ENCODE results near the gene DSG2.

DSG2 gene

GRCh38 chr18:31581498-31582197, 83.7 kb downstream of the DSG2 start:
- TF ChIP-seq ZNF274 (IDR thresholded peaks at IDR 0.05; ENCODE audit: low read depth, low read length), result no peak
- H3K4me3 ChIP-seq (ENCODE audit: low read length), result no peak overlapping the region

DNA sequence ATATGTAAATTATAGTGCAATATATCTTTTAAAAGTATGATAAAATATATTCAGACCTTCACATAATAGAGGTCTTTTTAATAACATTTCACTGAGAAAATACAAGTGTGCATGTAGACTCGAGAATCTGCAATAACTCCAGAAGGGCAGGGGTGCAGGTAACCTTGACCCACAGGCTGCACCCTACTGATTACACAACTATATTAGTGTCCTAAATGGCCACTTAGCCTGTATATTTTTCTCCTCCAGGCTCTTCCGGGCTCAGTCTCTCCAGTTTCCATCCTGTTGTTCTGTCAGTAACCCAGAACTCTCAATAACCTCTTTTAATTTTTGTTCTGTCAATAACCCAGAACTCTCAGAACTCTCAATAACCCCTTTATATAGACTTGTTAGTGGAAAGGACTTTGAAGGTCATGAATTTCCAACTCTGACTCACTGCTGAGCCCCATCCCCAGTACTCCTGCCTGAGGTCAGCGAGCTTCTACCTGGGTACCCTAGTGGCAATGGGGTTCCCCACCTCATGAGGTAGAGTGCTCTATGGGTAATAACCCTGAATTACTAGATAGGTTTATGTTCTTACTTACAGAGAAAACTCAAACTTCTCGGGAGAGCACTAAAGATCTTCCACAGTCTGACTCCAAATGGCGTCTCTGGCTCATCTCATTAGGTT, 85.3 kb downstream of the DSG2 start:
- TF ChIP-seq ZNF274 (IDR thresholded peaks at IDR 0.05; ENCODE audit: low read depth, low read length), result no peak
- H3K4me3 ChIP-seq (ENCODE audit: low read length), result no peak overlapping the region

DNA sequence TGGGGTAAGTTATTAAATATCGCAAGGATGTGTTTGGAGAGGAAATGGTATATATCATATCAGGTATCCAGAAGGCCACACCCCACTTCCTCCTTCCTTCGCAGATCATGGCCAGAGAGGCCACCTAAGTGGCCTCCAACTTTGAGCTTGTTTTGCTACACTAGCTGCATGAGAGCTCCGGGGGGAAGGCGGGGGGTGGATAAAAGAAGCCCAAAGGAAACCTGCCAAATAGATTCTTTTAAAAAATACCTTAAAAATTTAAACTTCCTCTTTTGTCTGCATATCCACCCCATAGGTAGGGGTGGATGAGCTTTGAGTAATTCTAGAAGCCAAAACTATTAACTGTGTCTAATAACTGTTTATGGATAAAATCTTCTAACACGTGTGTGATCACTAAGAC, 88.0 kb downstream of the DSG2 start:
- no peak overlapping the region for H3K4me3 ChIP-seq (ENCODE audit: low read length)
- TF ChIP-seq ZNF274 (IDR thresholded peaks at IDR 0.05; ENCODE audit: low read depth, low read length), result no peak

- TF ChIP-seq ZNF274 (IDR thresholded peaks at IDR 0.05; ENCODE audit: low read depth, low read length), result no peak
- H3K4me3 ChIP-seq (ENCODE audit: low read length), result no peak overlapping the region
These were observed 88.6 kb downstream of the DSG2 start for GRCh38 chr18:31586616-31587015.

- TF ChIP-seq ZNF274 (IDR thresholded peaks at IDR 0.05; ENCODE audit: low read depth, low read length), result no peak
- no peak overlapping the region for H3K4me3 ChIP-seq (ENCODE audit: low read length)
These were observed 89.6 kb downstream of the DSG2 start for GRCh38 chr18:31587529-31587928.

DNA sequence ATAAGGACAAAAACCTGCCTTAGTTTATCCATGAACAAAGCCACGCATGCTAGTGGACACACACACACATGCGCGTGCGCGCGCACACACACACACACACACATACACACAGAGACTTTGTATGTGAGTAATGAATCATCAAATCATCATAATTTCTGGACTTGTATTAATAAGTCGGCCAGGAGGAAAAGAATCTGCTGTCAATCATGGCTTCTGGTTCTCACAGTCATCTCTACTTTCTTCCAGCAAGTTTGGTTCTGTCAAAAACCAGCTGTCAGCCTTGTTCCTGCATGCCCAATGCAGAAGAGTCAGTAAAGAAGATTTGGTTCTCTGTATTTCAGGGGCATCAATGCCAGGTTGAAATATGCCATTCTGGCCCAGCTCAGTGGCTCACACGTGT, 92.6 kb downstream of the DSG2 start:
- no peak for TF ChIP-seq ZNF274 (IDR thresholded peaks at IDR 0.05; ENCODE audit: low read depth, low read length)
- no peak overlapping the region for H3K4me3 ChIP-seq (ENCODE audit: low read length)

- TF ChIP-seq ZNF274 (IDR thresholded peaks at IDR 0.05; ENCODE audit: low read depth, low read length), result no peak
- H3K4me3 ChIP-seq (ENCODE audit: low read length), result no peak overlapping the region
These were observed 93.1 kb downstream of the DSG2 start for GRCh38 chr18:31591113-31591512.

GRCh38 chr18:31591628-31592027, 93.7 kb downstream of the DSG2 start, which contains the start of gene TTR:
TTR (plus strand) TSS chr18:31591877; CDS start chr18:31591903, 26 bp downstream.
- TF ChIP-seq ZNF274 (IDR thresholded peaks at IDR 0.05; ENCODE audit: low read depth, low read length), result no peak
- H3K4me3 ChIP-seq (ENCODE audit: low read length), result no peak within 1 kb of the TSS

DNA sequence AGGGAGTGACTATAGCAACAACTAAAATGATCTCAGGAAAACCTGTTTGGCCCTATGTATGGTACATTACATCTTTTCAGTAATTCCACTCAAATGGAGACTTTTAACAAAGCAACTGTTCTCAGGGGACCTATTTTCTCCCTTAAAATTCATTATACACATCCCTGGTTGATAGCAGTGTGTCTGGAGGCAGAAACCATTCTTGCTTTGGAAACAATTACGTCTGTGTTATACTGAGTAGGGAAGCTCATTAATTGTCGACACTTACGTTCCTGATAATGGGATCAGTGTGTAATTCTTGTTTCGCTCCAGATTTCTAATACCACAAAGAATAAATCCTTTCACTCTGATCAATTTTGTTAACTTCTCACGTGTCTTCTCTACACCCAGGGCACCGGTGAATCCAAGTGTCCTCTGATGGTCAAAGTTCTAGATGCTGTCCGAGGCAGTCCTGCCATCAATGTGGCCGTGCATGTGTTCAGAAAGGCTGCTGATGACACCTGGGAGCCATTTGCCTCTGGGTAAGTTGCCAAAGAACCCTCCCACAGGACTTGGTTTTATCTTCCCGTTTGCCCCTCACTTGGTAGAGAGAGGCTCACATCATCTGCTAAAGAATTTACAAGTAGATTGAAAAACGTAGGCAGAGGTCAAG, 94.7 kb downstream of the DSG2 start:
- no peak for TF ChIP-seq ZNF274 (IDR thresholded peaks at IDR 0.05; ENCODE audit: low read depth, low read length)
- H3K4me3 ChIP-seq (ENCODE audit: low read length), result no peak overlapping the region

- H3K4me3 ChIP-seq (ENCODE audit: low read length), result no peak overlapping the region
- TF ChIP-seq ZNF274 (IDR thresholded peaks at IDR 0.05; ENCODE audit: low read depth, low read length), result no peak
These were observed 97.3 kb downstream of the DSG2 start for GRCh38 chr18:31595121-31595771.

GRCh38 chr18:31596081-31596872, 98.3 kb downstream of the DSG2 start:
- H3K4me3 ChIP-seq (ENCODE audit: low read length), result no peak overlapping the region
- TF ChIP-seq ZNF274 (IDR thresholded peaks at IDR 0.05; ENCODE audit: low read depth, low read length), result no peak

- TF ChIP-seq ZNF274 (IDR thresholded peaks at IDR 0.05; ENCODE audit: low read depth, low read length), result no peak
- H3K4me3 ChIP-seq (ENCODE audit: low read length), result no peak overlapping the region
These were observed 100.2 kb downstream of the DSG2 start for GRCh38 chr18:31598021-31598805.

All from GM08714 (cell line).